Epithelial cell of esophagus (primary cell): ENCODE measurements around the gene MTHFD2.

Source experiments
- DNase-seq: peaks from one replicate; pipeline ENCODE4 v3.0.0; 2010; ENCODE audit warnings: low read depth
- H3K4me3 ChIP-seq: 2 replicates; pipeline ENCODE4 v1.5.1; 2011; ENCODE audit warnings: mild to moderate bottlenecking, low read length, control low read depth
- TF ChIP-seq, protein P1 (sequence below): IDR thresholded peaks from 2 replicates; pipeline ENCODE4 v1.5.1; 2011; ENCODE audit warnings: low read depth, mild to moderate bottlenecking, low read length, control low read depth, inconsistent platforms; ENCODE audit not compliant: insufficient read depth; ENCODE audit errors: missing control alignments

The MTHFD2 gene

DNA sequence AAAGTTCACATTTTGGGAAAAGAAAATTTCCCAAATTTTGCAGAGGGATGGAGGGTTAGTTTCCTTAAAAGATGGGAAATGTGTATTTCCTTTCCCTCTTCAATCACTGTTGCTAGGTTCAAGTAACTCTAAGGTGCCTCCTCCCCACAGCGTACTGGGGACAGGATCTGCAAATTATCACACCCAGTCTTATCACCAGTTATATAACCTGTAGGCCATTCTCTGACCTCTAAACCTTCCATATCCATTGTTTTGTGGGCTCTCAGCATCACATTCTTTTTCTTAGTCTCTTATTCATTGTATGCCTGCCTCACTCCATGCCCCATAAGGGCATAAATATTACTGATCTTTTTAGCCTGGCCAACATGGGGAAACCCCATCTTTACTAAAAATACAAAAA, 3.6 kb upstream of the MTHFD2 start:
- TF ChIP-seq, protein P1, sequence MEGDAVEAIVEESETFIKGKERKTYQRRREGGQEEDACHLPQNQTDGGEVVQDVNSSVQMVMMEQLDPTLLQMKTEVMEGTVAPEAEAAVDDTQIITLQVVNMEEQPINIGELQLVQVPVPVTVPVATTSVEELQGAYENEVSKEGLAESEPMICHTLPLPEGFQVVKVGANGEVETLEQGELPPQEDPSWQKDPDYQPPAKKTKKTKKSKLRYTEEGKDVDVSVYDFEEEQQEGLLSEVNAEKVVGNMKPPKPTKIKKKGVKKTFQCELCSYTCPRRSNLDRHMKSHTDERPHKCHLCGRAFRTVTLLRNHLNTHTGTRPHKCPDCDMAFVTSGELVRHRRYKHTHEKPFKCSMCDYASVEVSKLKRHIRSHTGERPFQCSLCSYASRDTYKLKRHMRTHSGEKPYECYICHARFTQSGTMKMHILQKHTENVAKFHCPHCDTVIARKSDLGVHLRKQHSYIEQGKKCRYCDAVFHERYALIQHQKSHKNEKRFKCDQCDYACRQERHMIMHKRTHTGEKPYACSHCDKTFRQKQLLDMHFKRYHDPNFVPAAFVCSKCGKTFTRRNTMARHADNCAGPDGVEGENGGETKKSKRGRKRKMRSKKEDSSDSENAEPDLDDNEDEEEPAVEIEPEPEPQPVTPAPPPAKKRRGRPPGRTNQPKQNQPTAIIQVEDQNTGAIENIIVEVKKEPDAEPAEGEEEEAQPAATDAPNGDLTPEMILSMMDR = no peak
- no peak overlapping the region for H3K4me3 ChIP-seq
- DNase-seq = no peak

DNA sequence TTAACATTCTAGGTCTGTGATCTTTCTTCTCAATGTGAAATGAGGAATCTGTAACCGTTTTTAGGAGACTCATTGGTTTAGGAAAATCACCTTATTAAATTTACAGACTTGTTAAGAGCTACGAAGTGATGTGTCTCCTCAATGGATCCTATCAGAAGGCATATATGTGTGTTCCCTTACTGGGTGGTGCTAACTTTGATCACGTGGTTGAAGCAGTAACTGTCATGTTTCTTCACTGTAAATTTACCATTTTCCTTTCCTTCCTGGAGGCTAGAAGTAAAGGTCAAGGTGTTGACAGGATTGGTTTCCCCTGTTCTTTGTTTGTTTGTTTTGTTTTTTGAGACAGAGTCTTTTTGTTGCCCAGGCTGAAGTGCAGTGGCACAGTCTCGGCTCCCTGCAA, 1.4 kb upstream of the MTHFD2 start:
- DNase-seq = no peak
- TF ChIP-seq, protein P1 = no peak
- no peak overlapping the region for H3K4me3 ChIP-seq

- H3K4me3 ChIP-seq = peak overlapping the region; percentile 82
- no peak for DNase-seq
- TF ChIP-seq, protein P1 = no peak
These were observed 373 bp upstream of the MTHFD2 start for GRCh38 chr2:74198023-74198460.

- H3K4me3 ChIP-seq = peak overlapping the region; percentile 82
- DNase-seq = no peak
- TF ChIP-seq, protein P1 = no peak
These were observed 873 bp downstream of the MTHFD2 start for GRCh38 chr2:74199275-74199701.

- H3K4me3 ChIP-seq = peak overlapping the region; percentile 82
- DNase-seq = no peak
- TF ChIP-seq, protein P1 = no peak
These were observed 1.5 kb downstream of the MTHFD2 start for GRCh38 chr2:74199871-74200305.

GRCh38 chr2:74201196-74201595, 2.8 kb downstream of the MTHFD2 start:
- TF ChIP-seq, protein P1 = no peak
- DNase-seq = no peak
- no peak overlapping the region for H3K4me3 ChIP-seq

- no peak overlapping the region for H3K4me3 ChIP-seq
- TF ChIP-seq, protein P1 = no peak
- DNase-seq = peak; percentile 26
These were observed 3.2 kb downstream of the MTHFD2 start for GRCh38 chr2:74201596-74201995.
